NCI-H1048 (cell line): ENCODE measurements around the gene BCO2.

Experiments
- DNase-seq: peaks from one replicate; lab custom pipeline; 2025; lab: John Stamatoyannopoulos, UW

Gene BCO2

GRCh38 chr11:112216561-112217105 is 41.3 kb downstream of the BCO2 start:
- DNase-seq = no peak

DNA sequence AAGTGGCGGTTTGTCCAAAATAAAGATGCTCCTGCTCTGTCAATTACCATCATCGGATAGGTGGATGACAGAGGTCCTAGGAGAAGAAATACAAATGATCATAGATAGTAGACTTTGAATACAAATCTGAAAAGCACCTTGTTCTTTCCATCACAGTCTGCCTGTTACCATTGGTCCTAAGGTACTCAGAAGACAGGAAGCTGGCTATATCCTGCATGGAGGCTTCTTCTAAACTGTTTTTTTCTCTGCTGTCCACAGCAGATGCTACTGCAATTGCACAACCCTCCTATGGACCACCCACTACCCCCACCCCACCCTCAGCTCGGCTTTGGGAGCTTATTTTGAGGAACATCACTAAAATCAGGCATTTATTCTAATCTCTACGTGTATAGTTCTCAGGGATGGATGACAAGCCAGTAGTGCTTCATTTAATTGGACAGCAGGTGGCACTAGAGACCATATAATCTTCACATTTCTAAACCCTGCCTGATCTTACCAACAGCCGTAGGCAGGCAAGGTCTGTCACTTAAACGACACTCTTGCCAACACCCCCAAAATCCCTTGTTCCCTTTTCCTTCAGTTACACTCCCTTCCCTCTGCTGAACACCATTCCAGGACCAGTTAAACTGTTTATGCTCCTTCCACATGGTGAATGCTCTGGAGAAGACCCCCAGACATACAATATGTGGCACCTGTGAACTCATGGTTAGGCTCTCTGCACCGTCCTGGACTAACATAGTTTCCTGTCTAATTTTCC is 44.3 kb downstream of the BCO2 start:
- DNase-seq = peak; percentile 31

DNA sequence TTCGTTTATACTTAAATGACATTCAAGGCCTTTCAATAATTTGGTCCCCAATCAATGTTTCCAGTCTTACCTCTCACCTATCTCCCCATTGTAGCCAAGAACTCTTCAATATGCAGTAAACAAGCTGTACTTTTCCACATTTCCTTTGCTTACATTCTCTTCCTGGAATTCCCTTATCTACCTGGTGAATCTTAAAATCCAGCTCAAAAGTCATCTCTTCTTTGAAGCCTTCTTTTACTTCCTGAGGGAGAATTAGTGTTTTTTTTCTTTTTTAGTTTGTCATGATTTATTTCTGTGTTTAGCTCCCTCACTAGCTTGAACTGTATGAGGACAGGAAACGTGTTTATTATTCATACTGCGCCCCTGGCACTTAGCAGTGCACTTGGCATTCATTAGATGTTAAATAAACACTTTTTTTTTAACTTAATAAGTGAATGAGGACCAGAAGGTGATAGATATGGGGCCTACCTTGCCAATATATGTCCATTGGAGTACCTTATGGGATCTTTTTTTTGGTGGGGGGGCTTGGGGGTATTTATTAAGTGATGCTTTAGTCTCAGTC is 46.0 kb downstream of the BCO2 start:
- no peak for DNase-seq

DNA sequence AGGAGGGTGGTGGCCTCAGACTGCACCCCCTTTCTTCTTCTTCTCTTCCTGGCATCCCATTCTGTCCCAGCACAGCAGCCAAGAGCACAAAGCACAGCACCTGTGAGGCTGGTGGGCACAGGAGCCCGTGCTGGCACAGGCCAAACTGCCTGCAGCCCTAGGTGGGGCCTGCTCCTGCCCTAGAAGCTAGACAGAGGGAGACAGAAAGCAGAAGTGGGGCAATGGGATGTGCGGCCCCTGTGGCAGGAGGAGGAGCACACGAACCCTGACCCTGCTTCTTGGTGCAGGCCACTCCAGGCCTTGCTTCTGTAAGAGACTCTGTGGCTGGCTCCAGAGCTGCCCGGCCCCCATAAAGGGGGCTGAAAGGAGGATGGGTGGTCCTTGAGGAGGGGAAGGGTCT is 47.0 kb downstream of the BCO2 start:
- no peak for DNase-seq

DNA sequence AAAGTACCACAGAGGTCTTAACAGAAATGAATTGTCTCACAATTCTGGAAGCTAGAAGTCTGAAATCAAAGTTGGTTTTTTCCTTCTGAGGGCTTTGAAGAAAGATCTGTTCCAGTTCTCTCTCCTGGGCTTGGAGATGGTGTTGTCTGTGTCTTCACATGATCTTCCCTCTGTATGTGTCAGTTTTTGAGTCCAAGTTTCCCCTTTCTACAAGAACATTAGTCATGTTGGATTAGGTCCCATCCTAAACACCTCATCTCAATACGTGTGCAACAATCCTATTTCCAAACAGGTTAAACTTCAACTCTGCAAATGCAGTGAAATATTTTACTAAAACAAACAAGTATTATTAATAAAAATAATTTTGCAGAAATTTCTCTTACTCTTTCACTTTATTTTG is 47.8 kb downstream of the BCO2 start:
- DNase-seq = no peak

DNA sequence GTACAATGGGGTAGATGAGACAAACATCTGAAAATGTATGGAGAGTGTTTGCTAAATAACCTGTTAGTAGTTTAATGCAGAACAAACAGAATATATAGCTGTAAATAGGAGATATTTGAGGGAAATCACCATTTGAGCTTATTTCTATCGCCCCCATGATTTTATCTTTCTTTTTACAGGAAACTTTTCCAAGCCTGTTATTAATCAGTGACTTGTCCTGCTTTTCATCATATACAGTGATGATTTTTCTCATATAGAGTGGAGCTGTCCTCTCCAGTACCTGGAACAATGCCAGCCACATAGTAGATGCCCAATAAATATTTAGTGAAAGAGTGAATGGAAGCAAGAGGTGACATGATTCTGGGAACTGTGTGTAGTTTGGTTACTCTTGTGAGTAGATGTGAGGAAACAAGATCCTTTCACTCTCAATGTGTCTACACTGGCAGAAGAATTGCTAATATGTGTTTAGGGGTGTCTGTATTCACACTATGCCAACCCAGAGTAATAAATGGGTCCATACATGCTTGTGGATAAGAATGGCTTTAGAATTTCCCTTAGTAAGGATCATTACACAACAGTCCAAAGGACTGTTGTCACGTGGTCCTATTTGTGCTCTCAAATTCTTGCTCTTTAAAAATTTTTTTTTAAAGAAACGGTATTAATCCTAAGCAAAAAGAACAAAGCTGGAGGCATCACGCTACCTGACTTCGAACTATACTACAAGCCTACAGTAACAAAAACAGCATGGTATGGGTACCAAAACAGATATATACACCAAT is 48.6 kb downstream of the BCO2 start:
- no peak for DNase-seq

DNA sequence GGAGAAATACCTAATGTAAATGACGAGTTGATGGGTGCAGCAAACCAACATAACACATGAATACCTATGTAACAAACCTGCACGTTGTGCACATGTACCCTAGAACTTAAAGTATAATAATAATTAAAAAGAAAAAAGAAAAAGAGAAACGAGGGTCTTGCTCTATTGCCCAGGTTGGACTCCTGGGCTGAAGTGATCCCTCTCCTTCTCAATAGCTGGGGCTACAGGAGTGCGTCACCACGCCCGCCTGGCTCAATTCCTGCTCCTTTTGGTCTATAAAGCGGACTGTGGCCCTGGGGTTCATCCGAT is 50.4 kb downstream of the BCO2 start:
- DNase-seq = no peak

DNA sequence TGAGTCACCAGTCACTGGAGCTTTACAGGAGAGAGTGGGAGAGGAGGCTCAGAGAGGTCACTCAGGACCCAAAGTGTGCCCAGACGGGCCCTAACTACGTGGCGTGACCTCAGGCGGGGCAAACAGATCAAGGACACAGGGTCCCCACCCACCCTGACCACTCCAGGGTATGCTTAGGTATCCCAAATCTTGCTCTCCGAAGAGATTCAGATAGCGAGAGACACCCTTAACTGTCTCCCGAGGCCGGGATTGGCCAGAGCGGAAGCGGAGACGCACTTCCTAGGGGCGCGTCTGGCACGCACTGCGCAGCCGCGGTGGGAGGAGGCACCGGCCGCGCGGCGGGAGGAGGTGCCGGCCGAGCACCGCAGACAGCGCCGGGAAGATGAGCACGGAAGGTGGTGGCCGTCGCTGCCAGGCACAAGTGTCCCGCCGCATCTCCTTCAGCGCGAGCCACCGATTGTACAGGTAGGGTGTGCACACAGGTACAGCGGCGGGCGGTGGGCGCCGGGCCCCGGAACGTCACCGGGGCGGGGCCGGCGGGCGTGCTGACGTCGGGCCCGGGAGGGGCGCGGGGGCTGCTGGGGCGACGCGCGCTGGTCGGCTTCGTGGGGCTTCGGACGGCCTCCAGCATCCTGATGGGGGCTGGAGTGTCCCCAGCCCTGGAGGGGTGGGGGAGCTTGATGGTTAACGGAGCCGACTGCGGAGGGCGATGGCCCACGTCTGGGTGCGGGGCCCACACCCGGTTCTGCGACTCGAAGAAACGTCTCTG is 50.9 kb downstream of the BCO2 start, which contains the start of gene PTS:
Gene PTS, plus strand, starts transcription at position 367 of the 769 bp plus-strand sequence. Its CDS starts 16 bp downstream, at position 383.
- DNase-seq = peak; percentile 20

DNA sequence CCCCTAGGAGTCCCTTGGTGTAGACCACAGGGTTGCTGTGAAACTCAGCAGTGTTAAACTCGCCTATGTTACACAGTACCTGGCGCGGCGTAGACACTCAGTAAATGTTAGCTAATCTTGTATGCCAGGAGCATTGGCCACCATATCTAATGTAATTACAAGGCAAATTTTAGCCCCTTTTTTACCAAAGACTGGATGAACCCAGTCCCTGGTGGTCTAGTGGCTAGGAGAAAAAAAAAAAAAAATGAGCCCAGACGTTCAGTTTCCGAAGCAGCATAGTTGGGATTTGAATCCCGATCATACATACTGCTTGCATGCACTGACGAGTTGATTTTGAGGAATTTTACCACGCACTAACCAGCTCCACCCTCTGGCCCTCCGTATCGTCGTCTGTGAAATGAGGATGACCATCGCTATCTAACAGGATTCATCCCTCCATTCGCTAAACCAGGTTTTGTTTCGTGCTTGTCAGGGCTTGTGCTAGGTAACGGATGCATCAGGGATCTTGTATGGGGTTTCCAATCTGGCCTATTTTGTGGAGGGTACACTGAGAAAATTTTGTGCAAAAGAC is 51.6 kb downstream of the BCO2 start:
- no peak for DNase-seq

GRCh38 chr11:112227471-112227870 is 52.2 kb downstream of the BCO2 start:
- DNase-seq = no peak

GRCh38 chr11:112228706-112229105 is 53.4 kb downstream of the BCO2 start:
- DNase-seq = no peak

- DNase-seq = no peak
Observed at GRCh38 chr11:112229159-112229558, 53.8 kb downstream of the BCO2 start.

DNA sequence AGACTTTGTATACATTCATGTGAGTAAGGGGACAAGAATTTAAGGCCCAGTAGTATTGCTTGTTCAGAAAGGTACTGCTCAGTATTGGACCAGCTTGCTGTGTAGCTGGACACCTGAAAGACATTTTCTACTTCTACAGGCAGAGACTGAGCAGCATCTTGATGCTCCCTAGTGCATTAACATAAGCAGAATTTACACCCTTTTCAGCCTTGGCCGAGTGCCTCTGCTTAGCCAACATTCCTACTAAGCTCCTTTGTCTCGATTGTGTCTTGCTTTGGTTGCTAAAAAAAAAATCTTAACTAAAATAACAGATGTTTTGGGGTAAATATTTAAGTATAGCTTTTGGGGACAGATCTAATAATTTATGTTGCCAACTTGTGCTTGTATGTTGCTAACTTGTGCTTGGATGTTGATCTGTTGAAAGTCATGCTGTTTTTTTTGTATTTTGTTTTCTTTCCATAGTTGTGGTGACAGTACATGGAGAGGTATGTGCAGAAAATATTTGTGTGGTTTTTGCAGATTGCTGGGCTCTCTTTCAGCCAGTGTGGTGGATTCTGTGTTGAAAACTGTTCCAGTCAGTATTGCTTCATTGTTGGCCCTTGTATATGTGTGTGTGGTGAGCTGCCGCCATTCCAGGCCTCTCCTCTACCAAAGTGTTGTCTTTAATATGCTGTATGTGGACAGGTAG is 54.6 kb downstream of the BCO2 start:
- no peak for DNase-seq

DNA sequence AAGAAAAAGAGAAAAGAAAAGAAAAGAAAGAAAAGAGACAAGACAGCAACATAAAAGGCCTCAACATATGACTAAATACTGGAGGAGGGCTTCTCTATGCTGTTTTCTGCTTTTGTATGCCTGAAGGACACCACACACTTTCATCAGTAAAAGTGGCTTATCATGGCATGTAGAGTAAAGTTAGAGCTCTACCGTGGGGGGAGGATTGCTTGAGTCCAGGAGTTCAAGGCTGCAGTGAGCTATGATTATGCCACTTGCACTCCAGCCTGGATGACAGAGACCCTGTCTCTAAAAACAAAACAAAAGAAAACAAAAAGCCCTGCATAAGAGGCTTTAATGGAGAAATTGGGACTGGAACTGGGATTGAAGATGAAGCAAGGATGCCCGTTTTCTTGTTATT is 56.6 kb downstream of the BCO2 start:
- DNase-seq = no peak

DNA sequence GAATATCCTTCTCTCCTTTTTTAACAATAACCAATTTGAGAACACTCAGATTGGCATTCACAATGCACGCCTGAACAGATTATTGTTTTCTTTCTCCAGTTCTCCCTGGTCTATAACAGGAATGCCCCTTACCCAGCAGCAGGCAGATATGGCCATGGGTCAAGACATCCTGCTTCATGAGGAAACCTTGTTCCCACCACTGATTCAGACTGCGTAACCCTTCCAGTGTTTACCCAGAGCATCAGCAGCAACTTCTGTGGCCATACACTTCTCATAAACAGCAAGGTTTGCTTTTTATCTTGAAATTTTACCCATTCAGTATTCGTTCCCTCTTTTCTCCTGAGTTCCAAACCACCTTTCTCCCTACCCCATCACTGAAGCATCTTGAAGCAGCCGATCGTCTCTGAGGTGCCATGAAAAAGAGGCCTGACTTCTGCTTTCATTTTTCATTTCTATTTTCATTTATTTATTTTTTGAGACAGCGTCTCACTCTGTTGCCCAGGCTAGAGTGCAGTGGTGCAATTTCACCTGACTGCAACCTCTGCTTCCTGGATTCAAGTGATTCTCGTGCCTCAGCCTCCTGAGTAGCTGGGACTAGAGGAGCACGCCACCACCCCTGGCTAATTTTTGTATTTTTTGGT is 60.6 kb downstream of the BCO2 start:
- no peak for DNase-seq

GRCh38 chr11:112237451-112237850 is 62.1 kb downstream of the BCO2 start:
- DNase-seq = no peak

GRCh38 chr11:112238041-112238440 is 62.7 kb downstream of the BCO2 start:
- DNase-seq = no peak

- DNase-seq = no peak
Observed at GRCh38 chr11:112241486-112241885, 66.2 kb downstream of the BCO2 start.

DNA sequence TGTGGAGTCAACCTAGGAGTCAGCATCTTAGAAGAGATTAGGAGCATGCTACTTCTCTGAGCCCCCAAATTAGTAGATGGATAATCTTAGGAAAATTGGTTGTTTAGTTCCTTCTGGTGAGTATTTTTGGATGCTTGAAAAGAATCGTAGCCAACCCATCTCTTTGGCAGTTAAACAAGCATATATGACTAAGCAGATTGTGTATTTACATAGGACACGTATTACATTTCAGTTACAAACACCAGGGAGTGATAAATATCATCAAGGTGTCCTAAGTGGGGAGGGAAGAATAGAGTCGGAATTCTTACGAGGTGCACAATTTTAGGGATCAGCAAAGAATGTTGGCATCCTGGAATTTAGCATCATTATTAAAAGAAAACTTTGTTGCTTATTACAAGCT is 71.9 kb downstream of the BCO2 start:
- DNase-seq = no peak

DNA sequence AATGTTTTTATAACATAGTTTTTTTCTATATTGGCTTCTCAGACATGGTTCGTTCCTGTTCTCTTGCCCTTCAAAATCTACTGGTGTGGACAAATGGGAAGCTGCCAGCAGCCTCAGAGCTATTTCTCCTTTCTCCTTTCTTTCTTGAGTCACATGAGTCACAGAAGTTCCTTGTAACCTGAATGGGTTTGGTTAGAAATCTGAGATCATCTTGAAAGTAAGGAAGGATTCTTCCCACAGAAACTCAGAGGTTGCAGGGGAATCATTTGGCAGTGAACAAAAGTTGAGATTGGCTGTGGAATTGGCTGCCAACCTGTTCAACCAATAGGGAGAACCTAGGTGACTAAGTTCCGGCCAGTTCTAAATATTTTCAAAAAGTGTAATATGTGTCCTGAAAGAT is 72.9 kb downstream of the BCO2 start:
- no peak for DNase-seq
